ENCODE data around the gene CA12. TPM values are rescaled to one million over a fixed set of nuclear protein-coding genes. Genes with fewer than 3 reads are reported as not detected.

CA12 gene
- total and polyA plus RNA-seq, 2 of the 8 experiments (the other 6 are each of a cell fraction or from before 2014, with no cell fraction given) = 4.7 to 4.9 TPM

DNA sequence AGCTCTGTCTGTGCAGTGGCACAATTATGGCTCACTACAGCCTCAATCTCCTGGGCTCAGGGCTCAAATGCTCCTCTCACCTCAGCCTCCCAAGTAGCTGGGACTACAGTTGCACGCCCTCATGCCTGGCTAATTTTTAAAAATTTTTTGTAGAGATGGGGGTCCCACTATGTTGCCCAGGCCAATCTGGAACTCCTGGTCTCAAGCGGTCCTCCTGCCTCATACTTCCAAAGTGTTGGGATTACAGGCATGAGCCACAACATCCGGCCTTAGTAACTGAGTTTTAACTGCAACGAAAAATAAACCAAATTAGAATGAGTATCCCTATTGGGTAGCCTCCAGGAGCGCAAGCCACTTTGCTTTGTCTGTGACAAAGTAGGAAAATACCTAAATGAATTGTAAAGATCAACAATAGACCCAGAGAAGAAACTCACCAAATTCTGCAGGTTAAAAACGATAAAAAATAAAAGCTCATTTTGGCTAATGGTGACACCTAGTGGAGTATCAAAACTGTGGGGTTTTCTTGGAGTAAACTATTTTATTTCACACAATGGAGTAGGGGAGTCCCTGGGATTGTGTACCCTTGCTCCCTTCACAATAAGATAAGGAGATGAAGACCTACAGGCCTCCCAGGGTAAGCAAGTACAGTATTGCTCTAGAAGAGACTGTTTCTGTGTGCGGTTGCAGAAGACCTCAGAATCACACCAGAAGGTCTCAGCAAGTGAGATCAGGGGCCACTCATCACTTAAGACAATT lies 21.0 kb upstream of the CA12 start:
- peak overlapping the region; percentile 30; the same call in 1 of the 2 replicates for H2BK12ac ChIP-seq (ENCODE audit: low read depth, low read length)
- no peak overlapping the region for H3K9ac ChIP-seq (replicated peaks in 1 of 4; ENCODE audit: extremely low read depth in 1 of 4, low read depth in 3 of 4, low read length in 3 of 4)
- no peak overlapping the region for H2BK15ac ChIP-seq (ENCODE audit: low read length)
- ChIA-PET CTCF (ENCODE audit: partially characterized antibody) (interaction anchor here (0.6 to 2.8 kb wide), 28 partner anchors 10 to 235 kb away, joined by 3 to 25 read pairs (median 4); no protein-coding TSS in a partner anchor), POLR2A (ENCODE audit: partially characterized antibody) (no interaction called here)
- no peak overlapping the region for H3K18ac ChIP-seq (ENCODE audit: extremely low read depth, low read length)
- H3K14ac ChIP-seq (ENCODE audit: insufficient read length) = no peak overlapping the region
- WGBS, 2 experiments (ENCODE audit: extremely low coverage in 1 of 2, insufficient coverage in 1 of 2, insufficient read length in 1 of 2, insufficient replicate concordance in 2 of 2, low coverage in 1 of 2, low lambda C conversion rate in 2 of 2, missing lambda C conversion rate in 1 of 2) = 59% methylated on average over 7 of the region's 7 CpGs; no CpG with 5 or more reads in 1 of the 2 experiments
- no peak overlapping the region for H2BK20ac ChIP-seq (ENCODE audit: low read length)
- H3K79me2 ChIP-seq (ENCODE audit: control insufficient read depth in 1 of 2, insufficient read depth in 2 of 2, low read length in 2 of 2) = no peaks in the 10 kb centered on the region
- no peak overlapping the region for H3K4me2 ChIP-seq (ENCODE audit: insufficient read depth in 1 of 2, low read depth in 2 of 2, low read length in 2 of 2)
- H3K4ac ChIP-seq (replicated peaks; ENCODE audit: insufficient read length, low read depth, low read length) = no peak overlapping the region
- H3K56ac ChIP-seq (replicated peaks; ENCODE audit: insufficient read length, low read depth, low read length) = no peak overlapping the region
- H4K20me1 ChIP-seq (replicated peaks in 1 of 2; ENCODE audit: control insufficient read depth in 1 of 2, insufficient read depth in 2 of 2, low read length in 2 of 2) = no peaks in the 10 kb centered on the region
- H3K4me1 ChIP-seq (replicated peaks in 1 of 4; ENCODE audit: control insufficient read depth in 3 of 4, insufficient read depth in 4 of 4, low read length in 3 of 4) = no peaks in the 10 kb centered on the region
- FAIRE-seq (no peak), DNase-seq (ENCODE audit: low read depth in 1 of 2, low spot score in 2 of 2) (peak in 1 of 2 experiments; percentile 53)
- H3K36me3 ChIP-seq (ENCODE audit: control insufficient read depth in 2 of 4, insufficient read depth in 4 of 4, low read length in 3 of 4) = no peaks in the 10 kb centered on the region
- no peak overlapping the region for H3K23ac ChIP-seq (ENCODE audit: insufficient read length)
- TF ChIP-seq RXRA (IDR thresholded peaks at IDR 0.05; ENCODE audit: insufficient read depth, low read depth, low read length) (no peak), CTCF (IDR thresholded peaks at IDR 0.05; ENCODE audit: control extremely low read depth in 1 of 3, insufficient read depth in 1 of 3, low read depth in 1 of 3, low read length in 3 of 3) (peak in 2 of 3 experiments; percentile 50 to 54; a peak in 2 of 4 replicates), ATF2 (IDR thresholded peaks at IDR 0.05; ENCODE audit: low read length) (no peak), SP2 (IDR thresholded peaks at IDR 0.05; ENCODE audit: low read length) (no peak), RAD21 (IDR thresholded peaks at IDR 0.05 in 1 of 2, conservative IDR thresholded peaks at IDR 0.05 in 1 of 2; ENCODE audit: low read depth in 2 of 2, low read length in 2 of 2) (peak; percentile 75 to 82), SUZ12 (IDR thresholded peaks at IDR 0.05; ENCODE audit: low read length) (no peak)
- H2AK5ac ChIP-seq (ENCODE audit: low read depth, low read length) = no peak overlapping the region
- H3K23me2 ChIP-seq (ENCODE audit: low read depth, low read length) = no peaks in the 10 kb centered on the region
- H2AFZ ChIP-seq (ENCODE audit: low read length) = peak overlapping the region; percentile 84; the same call in 1 of the 2 replicates
- H3K27ac ChIP-seq (ENCODE audit: low read depth, low read length) = no peak overlapping the region
- no peaks in the 10 kb centered on the region for H3K79me1 ChIP-seq (ENCODE audit: low read depth, low read length)
- H3K9me3 ChIP-seq (ENCODE audit: insufficient read depth in 2 of 2, low read depth in 1 of 2, low read length in 1 of 2) = no peaks in the 10 kb centered on the region
- H4K91ac ChIP-seq (replicated peaks; ENCODE audit: insufficient read length, low read length) = no peak overlapping the region
- H3K27me3 ChIP-seq (replicated peaks in 1 of 4; ENCODE audit: control insufficient read depth in 3 of 4, extremely low read depth in 1 of 4, insufficient read depth in 3 of 4, low read length in 3 of 4) = no peaks in the 10 kb centered on the region; a peak in 1 of 7 replicates
- no peak overlapping the region for H4K5ac ChIP-seq (ENCODE audit: insufficient read length, low read depth, low read length)
- H2BK120ac ChIP-seq (replicated peaks; ENCODE audit: low read depth, low read length) = no peak overlapping the region
- no peak overlapping the region for H4K8ac ChIP-seq (ENCODE audit: extremely low read depth, insufficient read depth, low read length)
- no peak overlapping the region for H3K4me3 ChIP-seq (ENCODE audit: extremely low read depth in 1 of 4, insufficient read depth in 2 of 4, low read depth in 3 of 4, low read length in 4 of 4)
- no peak overlapping the region for H2BK5ac ChIP-seq (ENCODE audit: low read depth, low read length)
